ENCODE measurements around the gene CD164L2. TPM values are rescaled to one million over a fixed set of nuclear protein-coding genes. Genes with fewer than 3 reads are reported as not detected.

Gene CD164L2
- total RNA-seq, 4 donors from 2014 or later: 5.9 to 14.3 (median 10.3) TPM

DNA sequence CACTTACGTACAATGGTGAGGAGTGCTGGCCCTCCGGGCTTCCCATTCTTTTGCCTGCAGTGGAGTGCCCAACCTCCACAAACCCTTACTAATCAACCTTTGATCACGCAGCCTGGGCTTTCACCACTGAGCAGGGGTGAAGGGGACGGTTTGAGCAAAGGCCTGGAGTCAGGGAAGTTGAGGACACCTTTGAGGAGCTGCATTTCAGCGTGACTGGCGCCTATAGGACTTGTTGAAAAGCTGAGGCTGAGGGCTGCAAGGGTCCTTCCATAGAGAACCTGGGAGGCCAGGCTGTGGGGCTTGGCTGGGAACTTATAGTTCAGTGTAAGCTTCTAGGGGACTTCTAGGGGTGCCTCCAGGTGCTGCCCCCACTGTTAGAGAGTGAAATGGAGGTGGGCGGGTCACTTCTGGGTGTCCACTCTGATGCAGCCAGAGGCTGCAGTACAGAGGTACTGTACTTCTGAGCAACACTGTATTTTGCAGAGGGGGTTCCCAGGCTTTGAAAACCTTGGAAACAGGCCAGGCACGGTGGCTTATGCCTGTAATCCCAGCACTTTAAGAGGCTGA is 31.5 kb downstream of the CD164L2 start:
- H3K27ac ChIP-seq: no peak overlapping the region
- no peaks in the 10 kb centered on the region for H3K27me3 ChIP-seq
- H3K4me3 ChIP-seq: no peak overlapping the region
- no peaks in the 10 kb centered on the region for H3K9me3 ChIP-seq
- TF ChIP-seq EP300 (IDR thresholded peaks at IDR 0.05): no peak
- TF ChIP-seq, protein P1, sequence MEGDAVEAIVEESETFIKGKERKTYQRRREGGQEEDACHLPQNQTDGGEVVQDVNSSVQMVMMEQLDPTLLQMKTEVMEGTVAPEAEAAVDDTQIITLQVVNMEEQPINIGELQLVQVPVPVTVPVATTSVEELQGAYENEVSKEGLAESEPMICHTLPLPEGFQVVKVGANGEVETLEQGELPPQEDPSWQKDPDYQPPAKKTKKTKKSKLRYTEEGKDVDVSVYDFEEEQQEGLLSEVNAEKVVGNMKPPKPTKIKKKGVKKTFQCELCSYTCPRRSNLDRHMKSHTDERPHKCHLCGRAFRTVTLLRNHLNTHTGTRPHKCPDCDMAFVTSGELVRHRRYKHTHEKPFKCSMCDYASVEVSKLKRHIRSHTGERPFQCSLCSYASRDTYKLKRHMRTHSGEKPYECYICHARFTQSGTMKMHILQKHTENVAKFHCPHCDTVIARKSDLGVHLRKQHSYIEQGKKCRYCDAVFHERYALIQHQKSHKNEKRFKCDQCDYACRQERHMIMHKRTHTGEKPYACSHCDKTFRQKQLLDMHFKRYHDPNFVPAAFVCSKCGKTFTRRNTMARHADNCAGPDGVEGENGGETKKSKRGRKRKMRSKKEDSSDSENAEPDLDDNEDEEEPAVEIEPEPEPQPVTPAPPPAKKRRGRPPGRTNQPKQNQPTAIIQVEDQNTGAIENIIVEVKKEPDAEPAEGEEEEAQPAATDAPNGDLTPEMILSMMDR (IDR thresholded peaks at IDR 0.05): no peak
- peak in 1 of 2 donors; percentile 3 for TF ChIP-seq POLR2A (IDR thresholded peaks at IDR 0.05)
- H3K4me1 ChIP-seq: peaks cover 39% of the 10 kb centered on the region
- DNase-seq (ENCODE audit: low spot score in 2 of 2): no peak
- H3K36me3 ChIP-seq: peaks cover 35% of the 10 kb centered on the region
- 65% methylated on average over 5 of the region's 8 CpGs for WGBS

DNA sequence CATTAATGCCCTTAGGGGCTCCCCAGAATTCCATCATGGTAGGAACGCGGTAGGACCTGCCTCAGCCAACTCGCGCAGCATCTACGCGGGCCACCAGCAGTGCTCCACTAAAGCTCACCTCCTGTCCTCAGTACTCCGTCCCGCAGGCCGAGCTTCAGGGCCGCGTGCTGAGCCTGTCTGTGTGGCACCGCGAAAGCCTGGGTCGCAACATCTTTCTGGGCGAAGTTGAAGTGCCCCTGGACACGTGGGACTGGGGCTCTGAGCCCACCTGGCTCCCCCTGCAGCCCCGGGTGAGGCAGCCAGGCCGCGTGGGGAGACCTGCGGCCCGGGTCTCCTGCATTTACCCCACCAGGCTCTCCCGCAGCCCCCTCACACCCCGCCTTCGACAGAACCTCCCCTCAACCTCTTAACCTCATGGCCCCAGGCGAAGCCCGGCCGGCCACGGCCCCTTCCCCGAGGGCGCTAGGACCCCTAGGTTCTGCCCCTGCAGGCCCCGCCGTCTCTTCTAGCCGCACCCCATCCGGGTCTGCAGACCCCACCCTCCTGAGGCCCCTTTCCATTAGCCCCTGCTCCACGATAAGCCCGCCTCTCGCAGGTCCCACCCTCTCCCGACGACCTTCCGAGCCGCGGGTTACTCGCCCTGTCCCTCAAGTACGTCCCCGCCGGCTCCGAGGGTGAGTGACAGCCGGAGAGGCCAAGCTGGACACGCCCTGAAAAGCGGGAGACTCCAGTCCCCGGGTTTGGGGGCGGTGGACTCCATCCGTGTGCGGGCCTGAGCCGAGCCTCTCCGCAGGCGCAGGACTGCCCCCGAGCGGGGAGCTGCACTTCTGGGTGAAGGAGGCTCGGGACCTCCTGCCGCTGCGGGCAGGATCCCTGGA is 32.2 kb downstream of the CD164L2 start:
- peak overlapping the region; percentile 44 for H3K4me3 ChIP-seq
- no peaks in the 10 kb centered on the region for H3K27me3 ChIP-seq
- peaks cover 34% of the 10 kb centered on the region for H3K4me1 ChIP-seq
- peaks cover 28% of the 10 kb centered on the region for H3K36me3 ChIP-seq
- TF ChIP-seq POLR2AphosphoS5 (IDR thresholded peaks at IDR 0.05) (no peak), POLR2A (IDR thresholded peaks at IDR 0.05) (no peak), EP300 (IDR thresholded peaks at IDR 0.05) (no peak)
- TF ChIP-seq, protein P1 (IDR thresholded peaks at IDR 0.05): no peak
- WGBS: 52% methylated on average over 32 of the region's 62 CpGs
- no peak overlapping the region for H3K27ac ChIP-seq
- no peaks in the 10 kb centered on the region for H3K9me3 ChIP-seq
- DNase-seq (ENCODE audit: low spot score in 2 of 2): no peak

DNA sequence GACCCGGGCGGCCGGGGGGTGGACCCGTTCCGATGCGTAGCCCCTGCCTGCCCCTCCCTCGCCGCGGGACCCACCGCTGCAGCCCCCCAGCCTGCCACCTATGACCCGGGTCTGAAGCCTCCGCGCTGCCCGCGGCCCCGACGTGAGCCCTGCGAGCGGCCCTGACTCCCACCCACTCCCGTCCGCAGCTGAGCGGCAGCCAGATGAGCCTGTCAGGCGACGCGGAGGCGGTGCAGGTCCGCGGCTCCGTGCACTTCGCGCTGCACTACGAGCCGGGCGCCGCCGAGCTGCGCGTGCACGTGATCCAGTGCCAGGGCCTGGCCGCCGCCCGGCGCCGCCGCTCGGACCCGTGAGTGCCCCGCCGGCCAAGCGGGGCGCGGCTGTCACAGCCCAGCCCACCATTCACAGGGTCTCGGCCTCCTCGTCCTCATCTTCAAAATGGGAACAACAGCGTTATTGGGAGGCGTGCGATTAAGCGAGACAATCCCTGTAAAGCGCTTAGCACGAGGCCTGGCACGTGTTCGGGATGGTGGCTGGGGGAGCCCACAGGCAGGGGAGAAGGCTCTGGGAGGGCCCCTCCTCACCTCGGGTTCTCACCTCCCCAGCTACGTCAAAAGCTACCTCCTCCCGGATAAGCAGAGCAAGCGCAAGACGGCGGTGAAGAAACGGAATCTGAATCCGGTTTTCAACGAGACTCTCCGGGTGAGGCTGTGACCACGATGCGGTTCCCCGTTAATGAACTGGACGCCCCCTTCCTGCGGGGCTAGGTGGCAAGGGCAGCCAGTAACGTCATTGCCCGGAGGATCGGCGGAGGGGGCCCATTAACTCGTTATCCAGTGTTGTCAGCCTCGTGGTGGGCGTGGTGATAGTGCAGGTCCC is 33.1 kb downstream of the CD164L2 start:
- TF ChIP-seq EP300 (IDR thresholded peaks at IDR 0.05) (no peak), POLR2A (IDR thresholded peaks at IDR 0.05) (no peak), POLR2AphosphoS5 (IDR thresholded peaks at IDR 0.05) (no peak)
- TF ChIP-seq, protein P1 (IDR thresholded peaks at IDR 0.05): no peak
- no peaks in the 10 kb centered on the region for H3K9me3 ChIP-seq
- H3K4me1 ChIP-seq: peaks cover 35% of the 10 kb centered on the region
- WGBS: 44% methylated on average over 18 of the region's 84 CpGs
- H3K27me3 ChIP-seq: no peaks in the 10 kb centered on the region
- peak in 1 of 2 donors; percentile 75 for DNase-seq (ENCODE audit: low spot score in 2 of 2)
- H3K36me3 ChIP-seq: peaks cover 19% of the 10 kb centered on the region
- peak overlapping the region; percentile 44 for H3K4me3 ChIP-seq
- peak overlapping the region; percentile 66 for H3K27ac ChIP-seq

DNA sequence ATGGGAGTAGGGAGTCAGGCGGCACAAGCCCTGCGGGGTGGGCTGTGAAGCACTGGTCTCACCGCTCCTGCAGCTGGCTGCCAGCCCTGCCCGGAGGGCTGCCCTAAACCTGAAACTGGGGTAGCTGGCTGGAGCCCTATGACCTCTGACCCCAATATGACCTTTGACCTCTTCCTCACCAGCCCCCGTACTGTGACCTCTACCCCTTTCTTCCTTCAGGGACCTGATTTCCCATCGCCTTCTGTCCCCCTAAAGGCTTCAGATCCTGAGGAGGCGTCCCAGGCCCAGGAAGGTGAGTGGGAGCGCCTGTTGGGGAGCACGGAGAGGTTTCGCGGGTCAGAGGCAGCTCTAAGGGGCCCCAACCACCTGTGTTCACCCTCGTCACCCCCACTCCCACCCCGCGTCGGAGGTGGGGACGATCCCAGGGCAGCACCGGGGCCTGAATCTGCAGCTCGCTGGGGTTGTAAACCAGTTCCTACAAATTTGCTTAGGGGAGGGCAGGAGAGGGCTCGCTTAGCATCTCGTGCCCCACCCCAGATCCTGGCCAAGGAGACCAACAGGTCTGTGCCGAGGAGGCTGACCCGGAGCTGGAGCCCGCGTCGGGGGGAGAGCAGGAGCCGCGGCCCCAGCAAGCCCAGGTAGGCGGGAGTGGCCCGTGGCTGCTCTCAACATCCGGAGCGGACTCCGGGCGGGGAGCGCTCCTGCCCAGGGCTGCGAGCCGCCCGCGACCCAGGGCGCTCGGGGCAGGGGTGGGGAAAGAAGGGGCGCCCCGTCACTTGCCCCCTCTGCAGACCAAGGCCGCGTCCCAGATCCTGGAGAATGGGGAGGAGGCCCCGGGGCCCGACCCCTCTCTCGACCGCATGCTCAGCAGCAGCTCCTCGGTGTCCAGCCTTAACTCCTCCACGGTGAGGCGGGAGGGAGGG is 34.0 kb downstream of the CD164L2 start:
- no peak for TF ChIP-seq POLR2AphosphoS5 (IDR thresholded peaks at IDR 0.05)
- TF ChIP-seq, protein P1 (IDR thresholded peaks at IDR 0.05): no peak
- TF ChIP-seq POLR2A (IDR thresholded peaks at IDR 0.05): no peak
- TF ChIP-seq EP300 (IDR thresholded peaks at IDR 0.05): no peak
- peaks cover 11% of the 10 kb centered on the region for H3K36me3 ChIP-seq

More for the DNA sequence above, 34.0 kb downstream of the CD164L2 start:
- Histone ChIP-seq H3K9me3 (no peaks in the 10 kb centered on the region), H3K27me3 (no peaks in the 10 kb centered on the region), H3K4me3 (peak overlapping the region; percentile 44), H3K4me1 (peaks cover 42% of the 10 kb centered on the region), H3K27ac (peak overlapping the region; percentile 66)
- WGBS: 26% methylated on average over 10 of the region's 51 CpGs
- DNase-seq (ENCODE audit: low spot score in 2 of 2): peak in 1 of 2 donors; percentile 64
